Vagina (tissue), 2 donors: Measurements from ENCODE around the gene SSR2.

Source experiments
- CTCF ChIP-seq, 3 experiments: fragments of 450-650 bp in 2 of 3; fragments of 200-600 bp in 1 of 3; sonication (generic) in 1 of 3; IDR thresholded peaks; one replicate each; pipeline ENCODE4 v1.5.1; 2017 to 2019; ENCODE audit warnings: antibody characterized with exemption in 3 of 3, mild to moderate bottlenecking in 2 of 3, moderate library complexity in 2 of 3
- POLR2AphosphoS5 ChIP-seq, 2 donors: sonication (generic); formaldehyde crosslinking; IDR thresholded peaks; one replicate each; pipeline ENCODE4 v1.9.0; 2017; ENCODE audit warnings: antibody characterized with exemption in 2 of 2, mild to moderate bottlenecking in 2 of 2, low read depth in 1 of 2; ENCODE audit not compliant: insufficient read depth in 1 of 2

- no peak for TF ChIP-seq CTCF (IDR thresholded peaks at IDR 0.05)
- no peak for TF ChIP-seq POLR2AphosphoS5 (IDR thresholded peaks at IDR 0.05; ENCODE audit: insufficient read depth in 1 of 2, low read depth in 1 of 2)
Measured at GRCh38 chr1:156069490-156070455, 49.0 kb upstream of the SSR2 start.
